ENCODE data around the gene SEMA4G.

GRCh38 chr10:100981178-100981772 is 12.0 kb downstream of the SEMA4G start:
- TF ChIP-seq, protein P1, sequence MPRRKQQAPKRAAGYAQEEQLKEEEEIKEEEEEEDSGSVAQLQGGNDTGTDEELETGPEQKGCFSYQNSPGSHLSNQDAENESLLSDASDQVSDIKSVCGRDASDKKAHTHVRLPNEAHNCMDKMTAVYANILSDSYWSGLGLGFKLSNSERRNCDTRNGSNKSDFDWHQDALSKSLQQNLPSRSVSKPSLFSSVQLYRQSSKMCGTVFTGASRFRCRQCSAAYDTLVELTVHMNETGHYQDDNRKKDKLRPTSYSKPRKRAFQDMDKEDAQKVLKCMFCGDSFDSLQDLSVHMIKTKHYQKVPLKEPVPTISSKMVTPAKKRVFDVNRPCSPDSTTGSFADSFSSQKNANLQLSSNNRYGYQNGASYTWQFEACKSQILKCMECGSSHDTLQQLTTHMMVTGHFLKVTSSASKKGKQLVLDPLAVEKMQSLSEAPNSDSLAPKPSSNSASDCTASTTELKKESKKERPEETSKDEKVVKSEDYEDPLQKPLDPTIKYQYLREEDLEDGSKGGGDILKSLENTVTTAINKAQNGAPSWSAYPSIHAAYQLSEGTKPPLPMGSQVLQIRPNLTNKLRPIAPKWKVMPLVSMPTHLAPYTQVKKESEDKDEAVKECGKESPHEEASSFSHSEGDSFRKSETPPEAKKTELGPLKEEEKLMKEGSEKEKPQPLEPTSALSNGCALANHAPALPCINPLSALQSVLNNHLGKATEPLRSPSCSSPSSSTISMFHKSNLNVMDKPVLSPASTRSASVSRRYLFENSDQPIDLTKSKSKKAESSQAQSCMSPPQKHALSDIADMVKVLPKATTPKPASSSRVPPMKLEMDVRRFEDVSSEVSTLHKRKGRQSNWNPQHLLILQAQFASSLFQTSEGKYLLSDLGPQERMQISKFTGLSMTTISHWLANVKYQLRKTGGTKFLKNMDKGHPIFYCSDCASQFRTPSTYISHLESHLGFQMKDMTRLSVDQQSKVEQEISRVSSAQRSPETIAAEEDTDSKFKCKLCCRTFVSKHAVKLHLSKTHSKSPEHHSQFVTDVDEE (CRISPR knock-in tag; IDR thresholded peaks at IDR 0.05): no peak
- no peak for TF ChIP-seq BACH2 (CRISPR knock-in tag; IDR thresholded peaks at IDR 0.05; ENCODE audit: borderline replicate concordance)
- TF ChIP-seq OSR1 (CRISPR knock-in tag; IDR thresholded peaks at IDR 0.05): no peak
- no peak for TF ChIP-seq PATZ1 (CRISPR knock-in tag; IDR thresholded peaks at IDR 0.05; ENCODE audit: borderline replicate concordance)
- no peak for TF ChIP-seq ISL1 (CRISPR knock-in tag; IDR thresholded peaks at IDR 0.05)
- no peak for TF ChIP-seq ZNF8 (CRISPR knock-in tag; IDR thresholded peaks at IDR 0.05)
- no peak for TF ChIP-seq ARNTL (CRISPR knock-in tag; IDR thresholded peaks at IDR 0.05; ENCODE audit: borderline replicate concordance, low read depth)
- TF ChIP-seq CSDC2 (CRISPR knock-in tag; IDR thresholded peaks at IDR 0.05): no peak
- TF ChIP-seq ZFP3 (CRISPR knock-in tag; IDR thresholded peaks at IDR 0.05): no peak
- no peak for TF ChIP-seq TOX (CRISPR knock-in tag; IDR thresholded peaks at IDR 0.05; ENCODE audit: borderline replicate concordance)
- TF ChIP-seq CREB5 (CRISPR knock-in tag; IDR thresholded peaks at IDR 0.05; ENCODE audit: low read depth): no peak
- TF ChIP-seq PPARA (CRISPR knock-in tag; IDR thresholded peaks at IDR 0.05; ENCODE audit: borderline replicate concordance): no peak
- TF ChIP-seq, protein P2, sequence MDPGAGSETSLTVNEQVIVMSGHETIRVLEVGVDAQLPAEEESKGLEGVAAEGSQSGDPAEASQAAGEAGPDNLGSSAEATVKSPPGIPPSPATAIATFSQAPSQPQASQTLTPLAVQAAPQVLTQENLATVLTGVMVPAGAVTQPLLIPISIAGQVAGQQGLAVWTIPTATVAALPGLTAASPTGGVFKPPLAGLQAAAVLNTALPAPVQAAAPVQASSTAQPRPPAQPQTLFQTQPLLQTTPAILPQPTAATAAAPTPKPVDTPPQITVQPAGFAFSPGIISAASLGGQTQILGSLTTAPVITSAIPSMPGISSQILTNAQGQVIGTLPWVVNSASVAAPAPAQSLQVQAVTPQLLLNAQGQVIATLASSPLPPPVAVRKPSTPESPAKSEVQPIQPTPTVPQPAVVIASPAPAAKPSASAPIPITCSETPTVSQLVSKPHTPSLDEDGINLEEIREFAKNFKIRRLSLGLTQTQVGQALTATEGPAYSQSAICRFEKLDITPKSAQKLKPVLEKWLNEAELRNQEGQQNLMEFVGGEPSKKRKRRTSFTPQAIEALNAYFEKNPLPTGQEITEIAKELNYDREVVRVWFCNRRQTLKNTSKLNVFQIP (CRISPR knock-in tag; IDR thresholded peaks at IDR 0.05; ENCODE audit: borderline replicate concordance, low read depth): no peak
- no peak for TF ChIP-seq RARB (CRISPR knock-in tag; IDR thresholded peaks at IDR 0.05)

All from SK-N-SH treated with all-trans-retinoic acid at 6 μM for 48 hours (cell line).